ENCODE measurements around the gene ENPP6. TPM values are rescaled to one million over a fixed set of nuclear protein-coding genes. Genes with fewer than 3 reads are reported as not detected.
A peak's percentile ranks its signal among the peaks of the same experiment; 100 is the strongest.

The ENPP6 gene
- total and polyA plus RNA-seq, 4 donors, result 30.4 to 53.3 (median 32.2) TPM

DNA sequence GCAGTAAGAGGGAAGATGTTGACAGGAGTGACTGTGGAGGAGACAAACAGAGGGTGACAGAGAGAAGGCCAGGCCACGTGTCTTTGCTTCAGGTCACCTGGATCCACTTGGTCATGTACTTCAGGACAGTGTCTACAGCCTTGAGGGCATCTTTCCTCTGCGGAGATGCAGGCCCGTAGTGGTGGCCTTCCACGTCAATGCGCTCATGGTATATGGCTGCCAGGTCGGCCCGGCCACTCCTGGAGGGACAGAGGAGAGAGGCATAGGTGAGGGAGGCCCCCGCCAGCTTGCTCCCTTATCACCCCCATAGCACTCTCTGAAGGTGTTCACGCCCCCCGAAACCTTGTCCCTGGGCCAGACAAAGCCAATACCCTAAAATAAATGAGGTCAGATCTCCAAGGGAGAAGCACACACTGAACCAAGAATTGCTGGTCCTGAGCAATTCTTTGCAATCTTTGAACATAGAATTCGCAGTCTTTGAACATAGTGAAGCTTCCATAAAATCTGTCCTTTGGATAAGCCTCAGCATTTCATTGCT, 99.9 kb downstream of the ENPP6 start:
- H3K27me3 ChIP-seq (ENCODE audit: control insufficient read depth, insufficient read depth, low read length), result no peaks in the 10 kb centered on the region
- WGBS (ENCODE audit: insufficient coverage), result 98% methylated on average over 5 of the region's 11 CpGs
- H3K36me3 ChIP-seq (ENCODE audit: control insufficient read depth, insufficient read depth, low read length), result no peaks in the 10 kb centered on the region

DNA sequence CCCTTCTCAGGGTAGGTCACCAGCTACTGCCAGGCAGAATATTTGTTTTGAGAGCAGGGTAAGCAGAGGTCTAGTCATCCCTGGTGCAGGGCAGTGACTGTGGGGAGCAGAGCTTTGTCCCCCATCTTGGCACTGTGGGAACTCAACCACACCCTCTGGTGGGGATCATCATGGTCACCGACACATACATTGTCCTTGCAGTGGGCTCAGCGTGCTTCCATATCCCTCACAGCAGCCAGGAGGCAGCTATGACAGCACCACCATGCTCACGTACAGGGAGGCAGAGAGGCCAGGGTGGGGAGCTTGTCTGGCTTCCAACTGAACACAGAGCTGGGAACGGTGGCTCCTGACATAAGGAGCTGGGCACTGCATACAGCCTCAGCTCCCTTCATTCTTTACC, 102.3 kb downstream of the ENPP6 start:
- peaks cover 2% of the 10 kb centered on the region for H3K9me3 ChIP-seq (ENCODE audit: control insufficient read depth, insufficient read depth, low read length)
- H3K4me1 ChIP-seq (ENCODE audit: control insufficient read depth, insufficient read depth, low read length), result no peaks in the 10 kb centered on the region
- H3K4me3 ChIP-seq (ENCODE audit: low read depth, low read length), result no peak overlapping the region
- DNase-seq (ENCODE audit: low read depth in 4 of 6, low spot score in 6 of 6), result no peak
- no peaks in the 10 kb centered on the region for H3K36me3 ChIP-seq (ENCODE audit: control insufficient read depth, insufficient read depth, low read length)
- WGBS (ENCODE audit: insufficient coverage), result 81% methylated on average over 4 of the region's 4 CpGs
- H3K27ac ChIP-seq (ENCODE audit: low read depth, low read length), result no peak overlapping the region
- H3K27me3 ChIP-seq (ENCODE audit: control insufficient read depth, insufficient read depth, low read length), result no peaks in the 10 kb centered on the region

More for the DNA sequence above, 99.9 kb downstream of the ENPP6 start:
- H3K4me3 ChIP-seq (ENCODE audit: low read depth, low read length), result no peak overlapping the region
- H3K9me3 ChIP-seq (ENCODE audit: control insufficient read depth, insufficient read depth, low read length), result no peaks in the 10 kb centered on the region
- H3K4me1 ChIP-seq (ENCODE audit: control insufficient read depth, insufficient read depth, low read length), result no peaks in the 10 kb centered on the region
- H3K27ac ChIP-seq (ENCODE audit: low read depth, low read length), result no peak overlapping the region
- DNase-seq (ENCODE audit: low read depth in 4 of 6, low spot score in 6 of 6), result no peak

DNA sequence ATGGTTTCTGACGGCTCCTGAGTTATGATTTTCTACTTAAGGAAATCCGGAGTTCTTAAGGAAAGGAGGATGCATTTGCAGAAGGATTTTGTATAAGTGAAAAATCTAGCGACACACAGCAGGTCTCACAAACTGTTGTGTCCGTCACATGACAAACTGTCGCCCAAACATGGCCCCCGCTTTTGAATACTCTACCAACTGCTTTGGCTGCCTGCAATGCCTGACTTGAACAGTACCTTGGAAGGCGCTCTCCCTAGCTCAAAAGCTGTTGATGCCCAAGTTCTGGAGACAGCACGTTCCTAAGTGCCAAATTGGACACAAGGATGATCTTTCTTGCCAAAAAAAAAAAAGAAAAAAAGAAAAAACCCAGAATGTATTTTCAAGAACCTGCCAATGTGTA, 103.2 kb downstream of the ENPP6 start:
- Histone ChIP-seq H3K36me3 (ENCODE audit: control insufficient read depth, insufficient read depth, low read length) (no peaks in the 10 kb centered on the region), H3K27me3 (ENCODE audit: control insufficient read depth, insufficient read depth, low read length) (no peaks in the 10 kb centered on the region), H3K4me3 (ENCODE audit: low read depth, low read length) (no peak overlapping the region), H3K27ac (ENCODE audit: low read depth, low read length) (no peak overlapping the region), H3K9me3 (ENCODE audit: control insufficient read depth, insufficient read depth, low read length) (peaks cover 2% of the 10 kb centered on the region), H3K4me1 (ENCODE audit: control insufficient read depth, insufficient read depth, low read length) (no peaks in the 10 kb centered on the region)
- DNase-seq (ENCODE audit: low read depth in 4 of 6, low spot score in 6 of 6), result peak in 1 of 6 donors; percentile 96
- WGBS (ENCODE audit: insufficient coverage), result 80% methylated on average over 2 of the region's 8 CpGs

DNA sequence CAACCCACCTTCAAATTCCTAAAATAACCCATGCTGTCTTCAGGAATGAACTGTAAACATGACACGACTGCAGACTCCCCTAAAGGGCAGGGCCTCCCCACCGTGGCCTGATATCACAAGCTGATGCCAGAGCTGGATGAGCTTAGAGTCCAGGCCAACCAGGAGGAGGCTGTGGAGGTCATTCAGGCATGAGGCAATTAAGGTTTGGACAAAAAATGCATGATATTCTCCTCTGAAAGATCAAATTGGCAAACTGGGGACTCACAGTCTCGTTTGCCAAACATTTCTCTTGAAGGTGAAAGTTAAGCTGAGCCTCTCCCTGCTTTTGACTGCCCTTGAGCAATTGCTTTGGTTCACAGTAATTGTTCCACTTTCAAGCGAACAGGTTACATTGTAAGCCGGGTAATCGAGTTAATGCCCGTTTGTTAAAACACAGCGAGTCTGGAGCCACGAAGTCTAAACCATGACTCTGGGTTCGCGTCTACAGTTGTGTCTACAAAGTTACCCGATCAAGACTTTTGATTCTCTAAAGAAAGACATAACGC, 105.6 kb downstream of the ENPP6 start:
- WGBS (ENCODE audit: insufficient coverage), result 75% methylated on average over 11 of the region's 13 CpGs
- Histone ChIP-seq H3K4me3 (ENCODE audit: low read depth, low read length) (no peak overlapping the region), H3K9me3 (ENCODE audit: control insufficient read depth, insufficient read depth, low read length) (peaks cover 2% of the 10 kb centered on the region), H3K36me3 (ENCODE audit: control insufficient read depth, insufficient read depth, low read length) (no peaks in the 10 kb centered on the region), H3K27ac (ENCODE audit: low read depth, low read length) (no peak overlapping the region), H3K4me1 (ENCODE audit: control insufficient read depth, insufficient read depth, low read length) (no peaks in the 10 kb centered on the region), H3K27me3 (ENCODE audit: control insufficient read depth, insufficient read depth, low read length) (no peaks in the 10 kb centered on the region)
- no peak for DNase-seq (ENCODE audit: low read depth in 4 of 6, low spot score in 6 of 6)

DNA sequence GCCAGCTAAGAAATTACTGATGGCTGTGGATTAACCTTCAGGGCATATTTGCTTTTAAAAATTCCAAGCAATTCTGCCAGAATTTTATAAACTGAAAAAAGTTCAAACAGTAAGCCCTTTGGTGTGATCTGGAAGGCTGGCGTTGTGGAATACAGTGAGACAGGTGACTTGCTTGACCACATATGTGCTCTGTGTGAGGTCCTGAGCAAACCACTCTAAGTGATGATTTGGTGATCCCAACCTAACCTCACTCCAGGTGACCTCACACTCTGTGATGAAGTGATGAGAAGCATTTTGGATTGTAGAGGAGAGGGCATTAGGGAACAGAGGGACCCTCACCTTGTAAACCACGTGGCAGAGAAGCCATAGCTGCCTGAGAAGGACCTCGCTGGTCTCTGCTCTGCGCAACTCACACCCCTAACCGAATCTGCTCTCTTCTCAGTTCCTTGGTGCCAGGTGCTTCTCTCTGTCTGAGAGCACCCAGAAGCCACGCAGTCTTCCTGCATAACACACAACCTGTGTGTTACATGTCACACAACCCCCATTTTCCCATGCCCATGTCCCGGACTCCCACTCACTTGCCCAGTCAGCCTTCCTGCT, 106.3 kb downstream of the ENPP6 start:
- Histone ChIP-seq H3K27me3 (ENCODE audit: control insufficient read depth, insufficient read depth, low read length) (no peaks in the 10 kb centered on the region), H3K4me1 (ENCODE audit: control insufficient read depth, insufficient read depth, low read length) (no peaks in the 10 kb centered on the region), H3K9me3 (ENCODE audit: control insufficient read depth, insufficient read depth, low read length) (peaks cover 2% of the 10 kb centered on the region), H3K36me3 (ENCODE audit: control insufficient read depth, insufficient read depth, low read length) (no peaks in the 10 kb centered on the region), H3K4me3 (ENCODE audit: low read depth, low read length) (no peak overlapping the region), H3K27ac (ENCODE audit: low read depth, low read length) (no peak overlapping the region)
- no peak for DNase-seq (ENCODE audit: low read depth in 4 of 6, low spot score in 6 of 6)
- 89% methylated on average over 6 of the region's 7 CpGs for WGBS (ENCODE audit: insufficient coverage)

DNA sequence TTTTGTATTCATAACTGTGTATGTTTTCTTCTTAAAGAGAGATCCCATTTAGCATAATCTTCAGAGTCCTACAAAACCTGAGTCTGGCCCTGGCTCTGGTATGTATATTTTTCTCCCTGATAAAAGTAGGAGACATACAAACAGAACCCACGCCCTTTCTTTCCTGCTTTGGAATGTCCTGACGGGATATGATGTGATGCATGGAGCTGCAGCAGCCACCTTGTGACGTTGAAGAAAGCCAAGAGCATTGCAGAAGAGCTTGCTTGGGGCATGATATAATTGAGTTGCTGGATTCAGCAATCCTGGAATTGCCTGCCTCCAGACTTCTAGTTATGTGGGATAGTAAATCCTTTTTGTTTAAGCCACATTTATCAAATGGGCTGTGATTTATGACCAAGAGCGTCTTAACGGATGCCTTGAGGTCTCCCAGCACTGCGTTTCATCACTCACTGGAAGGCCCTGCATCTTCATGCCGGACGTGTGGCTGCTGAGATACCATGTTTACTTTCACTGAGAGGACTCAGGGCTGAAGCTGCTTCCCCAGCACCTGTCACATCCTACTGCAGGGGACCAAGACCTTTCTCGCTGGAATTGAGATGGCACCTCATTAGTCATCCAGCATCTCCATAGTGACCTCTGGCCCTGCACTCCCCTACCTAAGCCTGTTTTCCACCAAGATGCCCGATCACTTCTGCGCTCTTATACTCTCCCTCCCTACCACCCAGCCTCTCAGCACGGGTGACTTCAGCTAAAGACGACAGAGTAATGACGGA, 107.0 kb downstream of the ENPP6 start:
- peaks cover 2% of the 10 kb centered on the region for H3K9me3 ChIP-seq (ENCODE audit: control insufficient read depth, insufficient read depth, low read length)
- H3K4me1 ChIP-seq (ENCODE audit: control insufficient read depth, insufficient read depth, low read length), result no peaks in the 10 kb centered on the region
- WGBS (ENCODE audit: insufficient coverage), result 87% methylated on average over 6 of the region's 14 CpGs
- no peaks in the 10 kb centered on the region for H3K27me3 ChIP-seq (ENCODE audit: control insufficient read depth, insufficient read depth, low read length)
- no peak overlapping the region for H3K4me3 ChIP-seq (ENCODE audit: low read depth, low read length)
- H3K36me3 ChIP-seq (ENCODE audit: control insufficient read depth, insufficient read depth, low read length), result no peaks in the 10 kb centered on the region
- DNase-seq (ENCODE audit: low read depth in 4 of 6, low spot score in 6 of 6), result no peak
- H3K27ac ChIP-seq (ENCODE audit: low read depth, low read length), result no peak overlapping the region

DNA sequence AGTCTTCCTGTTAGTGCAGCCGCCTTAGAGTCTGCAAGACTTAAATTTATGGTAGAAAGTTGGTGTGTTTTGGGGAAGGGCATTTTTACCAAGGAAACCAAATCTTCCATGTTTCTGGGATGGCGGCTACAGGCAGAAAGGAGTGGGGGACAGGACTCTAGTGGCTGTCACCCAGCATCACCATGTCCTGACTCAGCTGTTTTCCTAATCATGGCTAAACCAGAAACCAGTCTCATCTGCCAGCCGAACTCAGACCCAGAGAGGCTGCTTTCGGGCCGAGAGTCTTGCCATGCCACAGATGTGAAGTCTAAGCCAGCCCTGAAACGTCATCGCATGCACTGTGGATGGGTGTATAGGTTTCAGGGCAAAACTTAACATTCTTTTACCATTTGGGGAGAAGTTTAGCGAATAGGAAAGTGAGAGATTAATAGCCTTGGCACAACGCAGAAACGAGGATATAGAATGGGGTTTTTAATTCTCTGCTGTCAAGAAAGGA, 109.6 kb downstream of the ENPP6 start:
- Histone ChIP-seq H3K9me3 (ENCODE audit: control insufficient read depth, insufficient read depth, low read length) (peaks cover 2% of the 10 kb centered on the region), H3K4me1 (ENCODE audit: control insufficient read depth, insufficient read depth, low read length) (peaks cover 6% of the 10 kb centered on the region), H3K36me3 (ENCODE audit: control insufficient read depth, insufficient read depth, low read length) (no peaks in the 10 kb centered on the region), H3K4me3 (ENCODE audit: low read depth, low read length) (no peak overlapping the region), H3K27ac (ENCODE audit: low read depth, low read length) (no peak overlapping the region), H3K27me3 (ENCODE audit: control insufficient read depth, insufficient read depth, low read length) (no peaks in the 10 kb centered on the region)
- 100% methylated on average over 1 of the region's 10 CpGs for WGBS (ENCODE audit: insufficient coverage)
- no peak for DNase-seq (ENCODE audit: low read depth in 4 of 6, low spot score in 6 of 6)

DNA sequence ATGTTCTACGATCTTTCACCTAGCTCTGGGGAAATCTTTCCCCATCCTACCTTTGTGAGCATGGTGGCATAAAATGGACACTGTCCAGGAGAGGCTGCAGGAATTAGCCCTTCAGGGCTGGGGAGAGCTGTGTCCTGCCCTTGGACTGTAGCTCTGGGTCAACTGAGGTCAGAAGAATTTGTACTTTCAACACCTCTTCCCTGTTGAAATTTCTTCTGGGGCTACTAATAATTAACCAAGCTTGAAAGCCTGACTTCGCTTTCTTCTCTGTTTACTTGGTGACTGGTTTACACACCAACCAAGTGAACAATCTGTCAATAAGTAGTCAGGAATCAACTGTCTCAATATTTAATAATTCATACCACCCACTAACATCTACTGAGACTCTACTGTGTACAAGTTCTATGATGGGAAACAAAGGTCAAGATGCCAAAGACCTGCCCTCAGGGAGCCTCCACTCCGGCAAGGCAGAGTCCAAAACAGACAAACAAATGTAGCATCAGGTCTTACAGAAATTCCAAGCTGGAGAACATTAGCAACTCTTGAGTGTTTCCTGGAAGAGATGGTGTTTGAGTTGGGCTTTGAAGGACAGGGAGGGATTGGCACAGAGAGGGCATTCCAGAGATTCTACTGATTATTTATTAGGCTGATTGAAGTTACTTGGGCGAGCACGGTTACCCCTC, 113.1 kb downstream of the ENPP6 start:
- Histone ChIP-seq H3K4me1 (ENCODE audit: control insufficient read depth, insufficient read depth, low read length) (peaks cover 28% of the 10 kb centered on the region), H3K4me3 (ENCODE audit: low read depth, low read length) (no peak overlapping the region), H3K27ac (ENCODE audit: low read depth, low read length) (peak overlapping the region; percentile 65), H3K27me3 (ENCODE audit: control insufficient read depth, insufficient read depth, low read length) (no peaks in the 10 kb centered on the region), H3K36me3 (ENCODE audit: control insufficient read depth, insufficient read depth, low read length) (no peaks in the 10 kb centered on the region), H3K9me3 (ENCODE audit: control insufficient read depth, insufficient read depth, low read length) (no peaks in the 10 kb centered on the region)
- DNase-seq (ENCODE audit: low read depth in 4 of 6, low spot score in 6 of 6), result no peak
- WGBS (ENCODE audit: insufficient coverage), result 83% methylated on average over 1 of the region's 5 CpGs

DNA sequence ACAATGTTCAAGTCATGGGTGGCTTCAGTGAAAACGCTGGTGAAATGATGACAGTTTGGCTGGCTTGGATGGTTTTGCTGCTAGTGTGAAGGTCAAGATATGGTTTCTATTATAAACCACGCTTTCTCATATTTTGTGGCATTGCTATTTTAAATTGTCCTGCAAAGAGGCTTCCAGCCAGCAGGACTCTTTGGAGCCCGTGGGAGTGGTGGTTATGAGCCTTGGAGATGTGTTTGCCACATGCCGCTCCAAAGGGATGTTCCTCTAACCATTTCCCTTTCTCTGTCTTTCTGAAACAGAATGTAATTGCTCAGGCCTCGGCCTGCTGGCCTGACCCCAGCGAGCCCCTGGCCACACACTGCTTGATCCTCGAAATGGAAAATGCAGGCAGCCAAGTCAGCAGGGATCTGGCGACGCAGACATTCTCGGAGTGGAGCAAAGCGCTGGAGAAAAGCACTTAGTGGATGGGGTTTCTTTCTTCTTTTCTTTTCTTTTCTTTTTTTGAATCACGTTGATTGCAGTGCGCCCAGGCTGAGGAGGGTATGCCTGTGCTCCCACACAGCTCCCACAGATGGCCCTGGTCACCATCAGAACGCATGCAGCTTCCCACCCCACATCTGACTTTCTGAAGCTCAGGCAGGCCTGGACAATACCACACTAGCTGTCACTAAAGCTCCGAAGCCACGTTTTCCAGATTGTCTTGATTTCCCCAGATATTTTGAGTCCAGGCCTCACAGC, 114.0 kb downstream of the ENPP6 start:
- peak overlapping the region; percentile 65 for H3K27ac ChIP-seq (ENCODE audit: low read depth, low read length)
- H3K36me3 ChIP-seq (ENCODE audit: control insufficient read depth, insufficient read depth, low read length), result no peaks in the 10 kb centered on the region
- H3K9me3 ChIP-seq (ENCODE audit: control insufficient read depth, insufficient read depth, low read length), result no peaks in the 10 kb centered on the region
- DNase-seq (ENCODE audit: low read depth in 4 of 6, low spot score in 6 of 6), result peak in 2 of 6 donors; percentile 10 to 52
- H3K4me3 ChIP-seq (ENCODE audit: low read depth, low read length), result no peak overlapping the region
- H3K27me3 ChIP-seq (ENCODE audit: control insufficient read depth, insufficient read depth, low read length), result no peaks in the 10 kb centered on the region
- H3K4me1 ChIP-seq (ENCODE audit: control insufficient read depth, insufficient read depth, low read length), result peaks cover 33% of the 10 kb centered on the region
- 36% methylated on average over 10 of the region's 16 CpGs for WGBS (ENCODE audit: insufficient coverage)
